Measurements from ENCODE around the gene SPAG5.

DNA sequence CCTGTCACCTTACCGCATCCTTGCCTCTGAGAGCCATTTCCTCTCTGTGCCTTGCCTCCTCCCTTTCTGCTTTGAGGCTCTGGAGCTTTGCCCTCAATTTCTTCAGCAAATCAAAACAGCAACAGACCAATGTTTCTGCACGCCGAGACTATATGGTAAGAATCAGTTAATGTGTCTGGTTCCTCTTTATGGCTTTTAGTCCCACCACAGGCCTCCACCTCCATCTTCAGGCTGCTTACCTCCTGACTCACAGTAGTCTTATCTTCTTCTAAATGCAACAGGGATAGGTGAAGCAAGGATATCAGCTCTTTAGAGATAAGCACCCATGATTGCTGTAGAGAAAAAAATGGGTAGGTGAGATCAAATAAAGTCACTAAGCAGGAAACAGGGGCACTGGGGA is 13.0 kb downstream of the SPAG5 start:
- TF ChIP-seq POLR2AphosphoS5 (IDR thresholded peaks at IDR 0.05) (no peak), POLR2A (IDR thresholded peaks at IDR 0.05) (no peak), EP300 (IDR thresholded peaks at IDR 0.05; ENCODE audit: low read depth) (no peak)
- TF ChIP-seq, protein P1, sequence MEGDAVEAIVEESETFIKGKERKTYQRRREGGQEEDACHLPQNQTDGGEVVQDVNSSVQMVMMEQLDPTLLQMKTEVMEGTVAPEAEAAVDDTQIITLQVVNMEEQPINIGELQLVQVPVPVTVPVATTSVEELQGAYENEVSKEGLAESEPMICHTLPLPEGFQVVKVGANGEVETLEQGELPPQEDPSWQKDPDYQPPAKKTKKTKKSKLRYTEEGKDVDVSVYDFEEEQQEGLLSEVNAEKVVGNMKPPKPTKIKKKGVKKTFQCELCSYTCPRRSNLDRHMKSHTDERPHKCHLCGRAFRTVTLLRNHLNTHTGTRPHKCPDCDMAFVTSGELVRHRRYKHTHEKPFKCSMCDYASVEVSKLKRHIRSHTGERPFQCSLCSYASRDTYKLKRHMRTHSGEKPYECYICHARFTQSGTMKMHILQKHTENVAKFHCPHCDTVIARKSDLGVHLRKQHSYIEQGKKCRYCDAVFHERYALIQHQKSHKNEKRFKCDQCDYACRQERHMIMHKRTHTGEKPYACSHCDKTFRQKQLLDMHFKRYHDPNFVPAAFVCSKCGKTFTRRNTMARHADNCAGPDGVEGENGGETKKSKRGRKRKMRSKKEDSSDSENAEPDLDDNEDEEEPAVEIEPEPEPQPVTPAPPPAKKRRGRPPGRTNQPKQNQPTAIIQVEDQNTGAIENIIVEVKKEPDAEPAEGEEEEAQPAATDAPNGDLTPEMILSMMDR (IDR thresholded peaks at IDR 0.05) = no peak
